Bronchial epithelial cell (primary cell): ENCODE results near the gene HDDC2. TPM values are rescaled to one million over a fixed set of nuclear protein-coding genes. Genes with fewer than 3 reads are reported as not detected.

Source experiments
- DNase-seq: peaks from one replicate; pipeline ENCODE4 v3.0.0-alpha.2; 2010; ENCODE audit warnings: low read depth
- FAIRE-seq: peaks from 2 replicates; lab custom pipeline; 2011; peaks lifted over from hg19 to GRCh38; lab: Jason Lieb, UNC
- H3K27me3 ChIP-seq: 2 replicates; pipeline ENCODE4 v1.5.1; 2011; ENCODE audit warnings: low read length; ENCODE audit not compliant: control insufficient read depth, insufficient read depth
- H3K36me3 ChIP-seq: 2 replicates; pipeline ENCODE4 v1.5.1; 2011; ENCODE audit warnings: low read length; ENCODE audit not compliant: control insufficient read depth, insufficient read depth
- H3K4me3 ChIP-seq: 2 replicates; pipeline ENCODE4 v1.5.1; 2011; ENCODE audit warnings: mild to moderate bottlenecking, low read depth, low read length, control low read depth
- CTCF ChIP-seq: IDR thresholded peaks from 2 replicates; pipeline ENCODE4 v1.5.1; 2011; ENCODE audit warnings: mild to moderate bottlenecking, moderate library complexity, low read length, control low read depth, inconsistent platforms; ENCODE audit not compliant: insufficient read depth, severe bottlenecking
- total RNA-seq: library from RNA; depleted of rRNA; stranded (reverse); fragments of >200 nt; gene quantifications from 2 replicates; pipeline ENCODE4 v1.2.1, GENCODE V29; 2014

The HDDC2 gene
- total RNA-seq, 1 donor from 2014 or later: 86.1 TPM

- Histone ChIP-seq H3K27me3 (no peaks in the 10 kb centered on the region), H3K4me3 (no peak overlapping the region), H3K36me3 (peaks cover 1% of the 10 kb centered on the region)
- TF ChIP-seq CTCF: no peak
- FAIRE-seq (no peak), DNase-seq (peak; percentile 66)
These were observed 65.0 kb downstream of the HDDC2 start for GRCh38 chr6:125236536-125237327.

GRCh38 chr6:125233202-125233601 lies 68.6 kb downstream of the HDDC2 start:
- no peak for DNase-seq
- H3K27me3 ChIP-seq: no peaks in the 10 kb centered on the region
- no peak for FAIRE-seq
- no peak for TF ChIP-seq CTCF
- H3K4me3 ChIP-seq: no peak overlapping the region
- H3K36me3 ChIP-seq: peaks cover 2% of the 10 kb centered on the region

- no peak for TF ChIP-seq CTCF
- Histone ChIP-seq H3K36me3 (peaks cover 2% of the 10 kb centered on the region), H3K4me3 (no peak overlapping the region), H3K27me3 (no peaks in the 10 kb centered on the region)
- FAIRE-seq: no peak
- DNase-seq: no peak
These were observed 69.3 kb downstream of the HDDC2 start for GRCh38 chr6:125232466-125232865.

- no peak for TF ChIP-seq CTCF
- no peaks in the 10 kb centered on the region for H3K27me3 ChIP-seq
- H3K36me3 ChIP-seq: peaks cover 2% of the 10 kb centered on the region
- no peak overlapping the region for H3K4me3 ChIP-seq
- FAIRE-seq: no peak
- DNase-seq: no peak
These were observed 70.0 kb downstream of the HDDC2 start for GRCh38 chr6:125231574-125232343.

- no peak for TF ChIP-seq CTCF
- FAIRE-seq (no peak), DNase-seq (no peak)
- Histone ChIP-seq H3K36me3 (peaks cover 2% of the 10 kb centered on the region), H3K27me3 (no peaks in the 10 kb centered on the region), H3K4me3 (no peak overlapping the region)
These were observed 70.6 kb downstream of the HDDC2 start for GRCh38 chr6:125231133-125231532.
